Right cardiac atrium (tissue), 5 donors: ENCODE measurements around the gene PRTN3. TPM values are rescaled to one million over a fixed set of nuclear protein-coding genes. Genes with fewer than 3 reads are reported as not detected.
"Not testable (repeated sequence)": the region's sequence is repeated elsewhere in the genome, so short reads cannot be mapped to it uniquely, and the experiment has no call there.

Experiments
- ATAC-seq, 2 donors: fragments of 200-7000 bp; cut with Tn5 transposase; one replicate each; pipeline versions ENCODE4 v1.8.0 to v1.9.1; 2020; ENCODE audit warnings: moderate library complexity in 2 of 2, mild to moderate bottlenecking in 1 of 2
- DNase-seq, 3 donors: peaks; one replicate each; pipeline ENCODE4 v3.0.0-alpha.2; 2020
- H3K27ac ChIP-seq: one replicate; pipeline ENCODE4 v1.5.1; 2013; ENCODE audit warnings: mild to moderate bottlenecking, low read length, control low read depth, moderate library complexity
- H3K27me3 ChIP-seq: one replicate; pipeline ENCODE4 v1.6.1; 2013; ENCODE audit not compliant: control insufficient read depth, insufficient read depth
- H3K4me1 ChIP-seq: one replicate; pipeline ENCODE4 v1.6.1; 2013; ENCODE audit warnings: low read length; ENCODE audit not compliant: control insufficient read depth, insufficient read depth
- H3K4me3 ChIP-seq: one replicate; pipeline ENCODE4 v1.5.1; 2013; ENCODE audit warnings: low read length, control low read depth
- H3K9me3 ChIP-seq: one replicate; pipeline ENCODE4 v1.6.1; 2013; ENCODE audit warnings: low read length; ENCODE audit not compliant: control insufficient read depth
- WGBS: extraction: QIAGEN DNeasy Blood & Tissue Kit; methylation state at CpG from one replicate; pipeline ENCODE4 v1.1.7; 2013; 5-methylcytosine and 5-hydroxymethylcytosine counted together
- intact Hi-C, 4 donors: fragments of 100-400 bp; cut with DNase I; formaldehyde crosslinking; loops; one replicate each; pipeline versions ENCODE4 v1.11.0 to v1.14.0; 2022 to 2023
- polyA plus RNA-seq: library from polyadenylated mRNA; stranded (reverse); fragments of 200-250 nt; gene quantifications from one replicate; pipeline ENCODE4 v1.2.3, GENCODE V29; 2013
- total RNA-seq, 4 donors: library from RNA; stranded (reverse); fragmentation: NEBNext Ultra II Directional; extraction: Animal tissue kit (Norgen Biotek cat#: 25700); gene quantifications; one replicate each; pipeline ENCODE4 v1.2.1, GENCODE V29; 2021
- donor health status: healthy with polysubstance abuse.
- donor health status: DM: no; HTN: yes; CAD: no.
- donor health status: DM: no; HTN: no; CAD: no.
- donor health status: DM: no; HTN: yes; CAD: no; lungs with severe emphysema.
- donor health status: DM: yes; HTN: yes; CAD: no.

PRTN3 gene
- total and polyA plus RNA-seq, 5 donors: not detected

- intact Hi-C loops: loop anchor here in 2 of 4 donors (10.0 kb wide), 2 partner anchors 46 to 76 kb away; no protein-coding TSS in a partner anchor
- DNase-seq (peak in 1 of 3 donors; percentile 31), ATAC-seq (no peak)
- H3K4me1 ChIP-seq: no peaks in the 10 kb centered on the region
- no peak overlapping the region for H3K4me3 ChIP-seq
- H3K9me3 ChIP-seq: no peaks in the 10 kb centered on the region
- 30% methylated on average over 13 of the region's 13 CpGs for WGBS
- H3K27ac ChIP-seq: peak overlapping the region; percentile 34
- H3K27me3 ChIP-seq: no peaks in the 10 kb centered on the region
Observed at GRCh38 chr19:850979-851335, 10.2 kb downstream of the PRTN3 start.

GRCh38 chr19:852136-853013 lies 11.6 kb downstream of the PRTN3 start, which contains the start of gene ELANE:
ELANE (plus strand) TSS chr19:852303; CDS start chr19:852329, 26 bp downstream.
- intact Hi-C loops: loop anchor here in 2 of 4 donors (10.0 kb wide), 2 partner anchors 48 to 78 kb away; no protein-coding TSS in a partner anchor
- H3K27me3 ChIP-seq: no peaks in the 10 kb centered on the region
- ATAC-seq (no peak), DNase-seq (peak in 2 of 3 donors; percentile 63 to 72)
- WGBS: 64% methylated on average over 55 of the region's 55 CpGs
- no peaks in the 10 kb centered on the region for H3K4me1 ChIP-seq
- H3K9me3 ChIP-seq: no peaks in the 10 kb centered on the region
- peak within 1 kb of the TSS; percentile 34 for H3K27ac ChIP-seq
- no peak within 1 kb of the TSS for H3K4me3 ChIP-seq

- WGBS: 31% methylated on average over 67 of the region's 67 CpGs
- Histone ChIP-seq H3K27me3 (no peaks in the 10 kb centered on the region), H3K27ac (no peak overlapping the region), H3K9me3 (no peaks in the 10 kb centered on the region), H3K4me1 (no peaks in the 10 kb centered on the region), H3K4me3 (no peak overlapping the region)
- intact Hi-C loops: loop anchor here in 2 of 4 donors (10.0 kb wide), 2 partner anchors 48 to 78 kb away; no protein-coding TSS in a partner anchor
- no peak for ATAC-seq
- peak in 1 of 3 donors; percentile 38 for DNase-seq
Observed at GRCh38 chr19:853014-853585, 12.3 kb downstream of the PRTN3 start.

GRCh38 chr19:853614-854220 lies 12.9 kb downstream of the PRTN3 start:
- not testable (repeated sequence) for ATAC-seq, H3K27ac ChIP-seq, H3K4me1 ChIP-seq, H3K4me3 ChIP-seq, H3K27me3 ChIP-seq, H3K9me3 ChIP-seq
- DNase-seq: peak in 2 of 3 donors; percentile 44 to 50
- intact Hi-C loops: loop anchor here in 2 of 4 donors (10.0 kb wide), 2 partner anchors 49 to 79 kb away; no protein-coding TSS in a partner anchor
- WGBS: 81% methylated on average over 12 of the region's 17 CpGs

- 79% methylated on average over 6 of the region's 6 CpGs for WGBS
- no peak overlapping the region for H3K27ac ChIP-seq
- ATAC-seq (no peak), DNase-seq (no peak)
- no peaks in the 10 kb centered on the region for H3K9me3 ChIP-seq
- H3K4me3 ChIP-seq: no peak overlapping the region
- intact Hi-C loops: loop anchor here in 2 of 4 donors (10.0 kb wide), 2 partner anchors 50 to 80 kb away; no protein-coding TSS in a partner anchor
- no peaks in the 10 kb centered on the region for H3K27me3 ChIP-seq
- no peaks in the 10 kb centered on the region for H3K4me1 ChIP-seq
Observed at GRCh38 chr19:854549-854948, 13.8 kb downstream of the PRTN3 start.

- Histone ChIP-seq H3K27me3 (no peaks in the 10 kb centered on the region), H3K4me3 (no peak overlapping the region), H3K9me3 (no peaks in the 10 kb centered on the region), H3K27ac (no peak overlapping the region), H3K4me1 (no peaks in the 10 kb centered on the region)
- DNase-seq (peak in 1 of 3 donors; percentile 40), ATAC-seq (no peak)
- intact Hi-C loops: loop anchor here in 3 of 4 donors (5.0 to 10.0 kb wide), 5 partner anchors 50 to 88 kb away; partner anchors contain the start of gene KISS1R (in 1 of the 3)
- 87% methylated on average over 12 of the region's 12 CpGs for WGBS
Observed at GRCh38 chr19:855142-855541, 14.3 kb downstream of the PRTN3 start.

GRCh38 chr19:855566-856120 lies 14.8 kb downstream of the PRTN3 start:
- intact Hi-C loops: loop anchor here in 3 of 4 donors (5.0 to 10.0 kb wide), 5 partner anchors 51 to 88 kb away; partner anchors contain the start of gene KISS1R (in 1 of the 3)
- Histone ChIP-seq H3K4me3 (no peak overlapping the region), H3K27me3 (no peaks in the 10 kb centered on the region), H3K27ac (no peak overlapping the region), H3K9me3 (no peaks in the 10 kb centered on the region), H3K4me1 (no peaks in the 10 kb centered on the region)
- ATAC-seq: no peak
- 73% methylated on average over 40 of the region's 40 CpGs for WGBS
- DNase-seq: peak; percentile 16 to 54 (median 46)

GRCh38 chr19:858284-858683 lies 17.5 kb downstream of the PRTN3 start:
- peak overlapping the region; percentile 62 for H3K27ac ChIP-seq
- no peaks in the 10 kb centered on the region for H3K27me3 ChIP-seq
- intact Hi-C loops: loop anchor here in 3 of 4 donors (5.0 to 10.0 kb wide), 5 partner anchors 53 to 91 kb away; partner anchors contain the start of gene KISS1R (in 1 of the 3)
- no peaks in the 10 kb centered on the region for H3K9me3 ChIP-seq
- ATAC-seq (no peak), DNase-seq (peak in 1 of 3 donors; percentile 26)
- no peak overlapping the region for H3K4me3 ChIP-seq
- WGBS: 79% methylated on average over 9 of the region's 9 CpGs
- H3K4me1 ChIP-seq: no peaks in the 10 kb centered on the region

GRCh38 chr19:858868-859843 lies 18.4 kb downstream of the PRTN3 start, which contains the start of gene CFD:
CFD (plus strand) TSS chr19:859664; CDS start chr19:859690, 26 bp downstream.
- Histone ChIP-seq H3K27me3 (no peaks in the 10 kb centered on the region), H3K9me3 (no peaks in the 10 kb centered on the region), H3K4me3 (peak within 1 kb of the TSS; percentile 54), H3K4me1 (no peaks in the 10 kb centered on the region), H3K27ac (peak within 1 kb of the TSS; percentile 86)
- 38% methylated on average over 24 of the region's 24 CpGs for WGBS
- intact Hi-C loops: loop anchor here in 3 of 4 donors (5.0 to 10.0 kb wide), 5 partner anchors 54 to 92 kb away; partner anchors contain the start of gene KISS1R (in 1 of the 3)
- DNase-seq (peak; percentile 80 to 93 (median 90)), ATAC-seq (peak; percentile 59 to 77)
